GM15510 (cell line): ENCODE measurements around the gene KRTAP10-4.
"Not testable (repeated sequence)": the region's sequence is repeated elsewhere in the genome, so short reads cannot be mapped to it uniquely, and the experiment has no call there.

Experiments used
- POLR2A ChIP-seq: IDR thresholded peaks from 3 replicates; pipeline ENCODE4 v1.6.1; 2011; ENCODE audit warnings: borderline replicate concordance; ENCODE audit not compliant: insufficient read length; ENCODE audit errors: extremely low read depth

Gene KRTAP10-4

DNA sequence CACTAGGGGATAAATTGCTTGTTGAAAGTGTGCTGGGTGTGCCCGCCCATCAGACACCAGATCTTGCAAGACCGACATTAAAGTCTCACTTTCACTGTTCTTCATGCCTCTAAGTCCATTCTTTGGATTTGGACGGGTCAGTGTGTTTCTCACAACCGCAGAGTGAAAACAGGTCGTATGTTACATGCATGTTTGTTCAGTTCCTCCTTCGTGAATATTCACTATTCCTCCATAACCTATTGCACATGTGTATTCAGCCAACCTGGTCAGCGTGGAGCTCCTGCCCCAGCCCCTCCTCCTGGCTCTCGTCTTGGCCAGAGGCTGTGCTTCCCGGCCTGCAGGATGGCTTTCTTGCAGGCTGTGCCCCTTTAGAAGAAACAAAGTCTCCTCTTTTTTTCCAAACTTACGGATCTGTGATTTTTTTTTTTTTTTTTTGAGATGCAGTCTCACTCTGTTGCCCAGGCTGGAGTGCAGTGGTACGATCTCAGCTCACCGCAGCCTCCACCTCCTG, 20.9 kb downstream of the KRTAP10-4 start:
- TF ChIP-seq POLR2A: no peak

DNA sequence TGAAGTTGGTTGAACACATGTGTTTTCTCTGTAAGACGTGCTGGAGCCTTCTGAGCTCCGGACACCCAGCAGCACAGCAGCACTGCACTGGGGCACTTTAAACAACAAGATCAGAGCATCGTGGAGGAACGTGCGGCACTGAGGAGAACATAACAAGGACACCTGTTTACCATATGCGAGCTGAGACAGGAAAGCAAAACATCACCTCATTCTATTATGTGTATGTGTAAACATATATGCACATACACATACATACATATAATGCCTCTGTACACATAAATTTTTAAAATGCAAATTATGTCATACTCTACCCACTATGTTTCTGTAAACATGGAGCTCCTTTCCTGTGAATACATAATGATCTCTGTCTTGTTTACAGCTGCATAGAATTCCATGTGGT, 22.0 kb downstream of the KRTAP10-4 start:
- TF ChIP-seq POLR2A: no peak

DNA sequence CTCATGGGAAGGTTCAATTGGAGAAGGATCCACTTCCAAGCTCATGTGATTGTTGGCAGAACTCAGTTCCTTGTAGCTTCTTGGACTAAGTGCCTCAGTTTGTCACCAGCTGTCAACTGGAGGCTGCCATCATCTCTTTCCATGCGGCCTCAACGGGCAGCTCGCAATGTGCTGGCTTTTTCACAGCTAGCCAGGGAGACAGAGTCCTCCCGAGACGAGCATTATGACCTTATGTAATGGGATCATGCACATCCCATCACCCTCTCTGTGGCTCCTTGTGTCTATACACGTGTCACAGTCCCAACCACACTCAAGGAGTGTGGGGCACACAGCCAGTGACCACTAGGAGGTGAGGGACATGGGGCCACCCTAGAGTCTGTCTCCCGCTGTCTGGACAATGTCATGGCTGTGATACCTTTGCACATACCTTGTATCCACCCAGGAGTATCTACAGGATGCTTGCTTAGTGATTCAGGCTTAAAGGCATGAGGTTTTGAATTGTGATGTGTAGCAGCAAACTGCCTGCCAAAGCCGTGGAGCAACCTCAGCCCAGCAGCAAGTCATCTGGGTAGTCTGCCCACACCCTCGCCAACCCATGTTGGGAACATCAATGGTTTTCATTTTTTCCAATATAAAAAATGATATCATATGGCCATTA, 22.7 kb downstream of the KRTAP10-4 start:
- no peak for TF ChIP-seq POLR2A

DNA sequence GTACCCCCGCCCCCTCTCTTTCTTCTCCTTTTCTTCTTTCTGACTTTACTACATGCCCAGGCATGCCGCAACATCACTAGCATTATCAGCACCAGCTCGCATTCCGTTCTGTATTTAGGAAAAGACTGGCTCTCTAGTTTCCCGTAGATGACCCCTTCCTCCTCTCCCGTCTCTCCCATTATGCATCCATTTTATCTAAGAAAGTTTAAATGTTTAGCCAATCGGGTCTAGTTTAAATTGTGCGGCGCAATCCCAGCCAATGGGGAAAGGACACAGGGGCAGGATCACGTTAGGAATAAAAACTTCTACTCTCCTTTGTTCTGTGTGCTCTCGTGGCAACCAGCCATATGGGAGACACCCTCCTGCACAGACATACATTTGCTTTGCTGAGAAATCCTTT, 24.5 kb downstream of the KRTAP10-4 start:
- no peak for TF ChIP-seq POLR2A

DNA sequence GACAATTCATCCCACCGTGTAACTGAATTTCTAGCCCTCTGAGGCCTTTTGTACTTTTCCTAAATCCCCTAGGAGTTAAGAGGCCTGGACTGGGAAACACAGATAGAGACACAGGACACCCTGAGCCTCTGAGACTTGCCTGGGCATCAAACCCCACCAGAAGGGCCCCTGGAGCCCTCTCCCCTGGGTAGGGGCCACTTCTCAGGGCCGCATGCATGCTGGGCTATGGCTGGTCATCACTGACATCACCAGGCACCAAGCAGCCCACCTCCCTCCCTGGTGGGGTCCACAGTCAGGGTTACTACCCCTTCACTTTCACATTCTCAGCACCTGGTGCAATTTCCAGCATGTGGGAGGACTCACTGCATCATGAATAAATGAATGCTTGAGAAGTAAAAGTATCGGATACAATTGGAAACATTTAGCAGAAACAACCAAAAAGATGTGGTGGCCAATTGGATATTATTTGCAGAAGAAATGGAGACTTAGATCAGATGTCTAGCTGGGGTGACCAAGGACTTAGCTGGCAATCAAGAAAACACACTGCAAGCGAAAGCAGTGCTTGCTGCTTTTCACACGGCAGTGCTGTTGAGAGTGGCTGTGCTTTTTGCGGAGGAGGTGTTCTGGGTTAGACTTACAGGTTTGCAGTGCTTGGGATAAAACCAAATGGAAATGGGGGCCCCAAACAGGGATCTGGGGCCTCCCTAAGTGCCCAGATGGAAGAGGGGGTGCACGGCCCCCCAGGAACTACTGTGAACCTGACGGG, 25.9 kb downstream of the KRTAP10-4 start:
- TF ChIP-seq POLR2A: no peak

DNA sequence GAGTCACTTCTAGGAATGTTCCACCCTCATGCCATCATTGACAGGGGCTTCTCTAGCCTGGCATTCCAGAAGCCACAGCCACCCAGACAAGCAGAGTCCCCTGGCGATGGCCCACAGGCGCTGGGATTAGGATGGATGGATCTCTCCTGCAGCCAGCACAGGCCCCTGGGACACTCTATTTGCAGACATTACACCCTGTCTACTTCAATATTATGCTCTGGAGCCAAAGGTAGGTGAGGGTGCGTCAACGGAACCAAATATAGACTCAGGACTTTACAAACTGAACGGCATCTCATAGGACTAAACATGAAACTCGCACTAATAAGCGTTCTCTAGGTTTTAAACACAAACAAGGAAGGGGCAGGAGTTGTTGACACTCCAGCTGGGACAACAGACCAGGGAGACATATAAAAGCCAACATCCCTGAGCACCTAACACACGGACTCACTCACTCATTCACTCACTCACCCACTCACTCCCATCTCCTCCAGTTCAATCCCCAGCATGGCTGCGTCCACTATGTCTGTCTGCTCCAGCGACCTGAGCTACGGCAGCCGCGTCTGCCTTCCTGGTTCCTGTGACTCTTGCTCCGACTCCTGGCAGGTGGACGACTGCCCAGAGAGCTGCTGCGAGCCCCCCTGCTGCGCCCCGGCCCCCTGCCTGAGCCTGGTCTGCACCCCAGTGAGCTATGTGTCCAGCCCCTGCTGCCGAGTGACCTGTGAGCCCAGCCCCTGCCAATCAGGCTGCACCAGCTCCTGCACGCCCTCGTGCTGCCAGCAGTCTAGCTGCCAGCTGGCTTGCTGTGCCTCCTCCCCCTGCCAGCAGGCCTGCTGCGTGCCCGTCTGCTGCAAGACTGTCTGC, 26.8 kb downstream of the KRTAP10-4 start, which contains the start of gene KRTAP10-7:
KRTAP10-7 (plus strand) TSS at position 480 of the 861 bp plus-strand sequence; CDS start at position 505, 25 bp downstream.
- not testable (repeated sequence) for TF ChIP-seq POLR2A

DNA sequence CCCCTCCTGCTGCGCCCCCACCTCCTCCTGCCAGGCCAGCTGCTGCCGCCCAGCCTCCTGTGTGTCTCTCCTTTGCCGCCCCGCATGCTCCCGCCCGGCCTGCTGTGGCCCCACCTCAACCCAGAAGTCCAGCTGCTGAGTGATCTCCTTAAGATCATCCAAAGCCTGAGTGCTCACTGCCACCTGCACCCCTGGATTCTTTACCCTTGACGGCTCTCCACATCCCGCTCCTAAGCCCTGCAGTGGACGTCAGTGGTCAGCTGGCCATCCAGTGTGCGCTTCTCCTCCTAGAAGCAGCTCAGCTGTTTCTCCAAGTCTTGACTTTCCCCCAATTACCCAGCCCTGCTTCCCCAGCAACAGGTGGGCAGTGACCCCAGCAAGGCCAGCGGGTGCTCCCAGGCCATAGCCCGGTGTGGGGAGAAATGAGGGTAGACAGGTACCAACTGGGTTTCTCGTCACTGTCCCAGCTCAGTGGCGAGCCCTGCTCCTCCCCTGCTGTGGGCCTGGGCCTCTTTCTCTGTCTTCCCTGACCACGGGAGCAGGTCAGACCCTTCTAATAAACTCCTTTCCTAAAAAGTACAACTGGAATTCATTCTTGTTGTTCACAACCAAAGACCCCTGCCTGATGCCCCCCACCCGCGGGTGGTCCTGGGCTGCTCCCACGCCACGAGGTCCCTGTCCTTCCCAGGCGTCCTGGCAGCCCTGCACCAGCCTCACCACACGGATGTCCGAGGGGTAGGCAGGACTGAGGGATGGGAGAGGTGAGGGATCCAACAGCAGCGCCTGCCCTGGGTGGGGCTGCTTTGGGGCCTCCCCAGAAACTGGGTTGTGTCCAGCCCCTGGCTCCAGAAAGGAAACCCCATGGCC, 28.3 kb downstream of the KRTAP10-4 start:
- no peak for TF ChIP-seq POLR2A

DNA sequence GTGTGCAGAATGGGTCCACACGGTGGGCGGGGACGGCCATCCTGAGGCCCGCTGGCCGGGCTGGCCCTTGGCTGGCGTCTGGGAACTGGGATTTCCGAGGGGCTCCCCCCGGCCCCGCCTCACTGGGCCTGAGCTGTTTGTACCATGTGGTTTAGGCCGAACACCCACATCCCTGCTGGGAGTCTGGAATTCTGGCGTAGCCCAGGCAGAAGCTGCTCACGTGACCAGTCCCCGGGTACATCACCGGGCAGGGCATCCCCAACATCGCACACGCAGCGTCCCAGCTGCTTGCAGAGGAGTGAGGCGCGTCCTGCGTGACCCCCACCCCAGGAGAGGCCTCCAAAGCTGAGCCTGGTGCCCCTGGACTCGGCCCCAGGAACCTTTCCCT, 28.9 kb downstream of the KRTAP10-4 start:
- no peak for TF ChIP-seq POLR2A

DNA sequence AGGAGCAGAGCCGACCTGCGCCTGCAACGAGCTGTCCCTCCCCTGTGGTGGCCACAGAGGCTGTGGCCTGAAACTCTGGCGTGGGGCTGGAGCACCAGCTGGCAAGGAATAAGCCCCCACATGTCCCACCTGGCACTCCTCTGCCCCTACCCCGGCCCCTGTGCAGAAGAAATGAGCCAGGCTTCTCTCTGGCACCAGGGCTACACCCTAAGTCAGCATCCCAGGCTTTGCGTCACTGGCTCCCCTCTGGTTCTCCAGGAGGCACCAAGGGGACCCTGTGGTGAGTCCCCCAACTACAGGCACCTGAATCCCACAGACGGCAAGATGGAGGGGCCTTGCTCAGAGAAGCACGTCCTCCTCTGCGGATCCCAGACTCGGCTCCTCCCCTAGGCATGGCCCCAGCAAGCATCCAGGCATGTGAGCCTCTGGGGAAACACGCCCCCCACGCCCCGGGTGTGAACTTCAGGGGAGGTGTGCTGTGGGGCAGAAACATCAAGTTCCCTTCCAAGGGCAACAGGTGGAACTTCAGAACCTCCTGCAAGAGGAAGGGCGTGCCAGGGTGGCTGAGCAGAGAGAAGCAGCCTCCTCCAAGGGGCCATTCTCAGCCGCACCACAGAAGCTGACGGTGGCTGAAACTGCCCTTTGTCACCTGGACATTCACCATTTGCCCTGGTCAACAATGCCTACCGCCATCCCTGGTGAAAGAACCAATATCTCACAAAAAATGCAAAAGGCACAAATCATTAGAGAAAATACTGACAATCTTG, 29.8 kb downstream of the KRTAP10-4 start:
- no peak for TF ChIP-seq POLR2A

DNA sequence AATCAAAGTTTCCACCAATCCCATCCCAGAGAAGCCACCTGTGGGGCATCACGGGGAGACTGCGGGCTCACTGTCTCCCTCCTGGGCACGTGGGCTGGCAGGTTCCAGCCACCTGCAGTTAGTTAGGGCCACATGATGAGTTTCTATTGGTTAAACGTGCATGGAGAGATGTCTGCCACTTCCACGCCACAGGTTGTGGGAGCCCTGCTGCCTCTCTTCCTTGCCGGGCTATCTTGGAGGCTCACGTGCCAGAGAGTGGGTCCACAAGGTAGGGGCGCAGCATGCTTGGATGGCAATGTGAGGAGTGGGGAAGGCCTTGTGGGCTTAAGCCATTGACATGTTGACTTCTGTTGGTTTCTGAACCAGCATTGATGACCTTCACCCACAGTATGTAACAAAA, 30.4 kb downstream of the KRTAP10-4 start:
- no peak for TF ChIP-seq POLR2A

DNA sequence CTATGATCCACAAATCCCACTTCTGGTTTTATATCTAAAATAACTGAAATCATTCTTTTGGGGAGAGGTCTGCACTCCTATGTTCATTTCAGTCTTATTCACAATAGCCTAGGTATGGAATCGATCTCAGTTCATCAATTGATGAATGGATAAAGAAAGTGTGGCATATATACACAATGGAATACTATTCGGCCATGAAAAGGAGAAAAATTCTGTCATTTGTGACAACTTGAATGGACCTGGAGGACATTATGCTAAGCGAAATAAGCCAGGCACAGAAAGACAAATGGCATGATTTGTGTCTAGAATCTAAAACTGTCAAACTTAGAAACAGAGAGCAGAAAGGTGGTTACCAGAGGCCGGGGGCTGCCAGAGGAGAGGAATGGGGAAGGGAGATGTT, 33.0 kb downstream of the KRTAP10-4 start:
- no peak for TF ChIP-seq POLR2A

DNA sequence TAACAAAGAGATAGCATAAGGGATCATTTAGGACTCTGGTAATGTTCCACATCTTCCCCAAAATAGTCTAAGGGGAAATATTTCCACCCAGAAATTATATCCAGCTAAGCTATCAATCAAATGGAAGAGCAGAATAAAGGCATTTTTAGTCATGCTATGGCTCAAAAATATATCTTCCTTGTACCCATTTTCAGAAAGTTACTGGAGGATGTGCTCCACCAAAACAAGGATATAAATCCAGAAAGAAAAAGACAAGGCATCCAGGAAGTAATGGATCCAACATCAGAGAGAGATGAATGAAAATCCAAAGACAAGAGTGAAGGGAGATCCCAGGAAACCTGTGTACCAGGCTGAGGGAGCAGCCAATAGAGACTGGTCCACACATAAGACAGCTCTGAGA, 35.7 kb downstream of the KRTAP10-4 start:
- no peak for TF ChIP-seq POLR2A

DNA sequence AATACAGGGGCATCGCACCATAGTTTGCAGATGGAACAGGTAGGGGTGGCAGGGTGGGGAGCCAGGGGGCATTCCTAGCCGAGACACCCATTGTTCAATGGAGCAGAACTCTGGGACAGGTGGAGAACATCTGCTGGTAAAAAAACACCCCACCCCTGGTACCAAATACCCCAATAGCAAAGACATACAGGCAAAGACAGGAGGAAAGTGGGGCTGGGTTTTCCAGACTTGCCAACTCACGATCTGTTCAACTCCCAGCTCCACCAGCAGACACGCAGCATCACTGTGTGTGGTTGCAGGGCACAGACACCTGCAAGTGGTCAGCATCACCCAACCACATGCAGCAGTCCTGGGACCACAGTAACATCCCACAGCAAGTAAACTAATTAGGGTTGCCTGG, 38.0 kb downstream of the KRTAP10-4 start:
- TF ChIP-seq POLR2A: no peak

DNA sequence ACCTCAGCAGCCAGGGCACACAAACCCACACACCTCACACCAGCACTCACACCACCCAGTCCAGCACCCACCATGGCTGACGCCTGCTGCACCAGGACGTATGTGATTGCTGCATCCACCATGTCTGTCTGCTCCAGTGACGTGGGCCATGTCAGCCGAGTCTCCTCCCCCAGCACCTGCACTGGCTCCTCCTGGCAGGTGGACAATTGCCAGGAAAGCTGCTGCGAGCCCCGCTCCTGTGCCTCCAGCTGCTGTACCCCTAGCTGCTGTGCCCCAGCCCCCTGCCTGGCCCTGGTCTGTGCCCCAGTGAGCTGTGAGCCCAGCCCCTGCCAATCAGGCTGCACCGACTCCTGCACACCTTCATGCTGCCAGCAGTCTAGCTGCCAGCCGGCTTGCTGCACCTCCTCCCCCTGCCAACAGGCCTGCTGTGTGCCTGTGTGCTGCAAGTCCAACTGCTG, 38.5 kb downstream of the KRTAP10-4 start, which contains the start of gene KRTAP10-8:
KRTAP10-8 (plus strand) TSS at position 51 of the 458 bp plus-strand sequence; CDS start at position 73, 22 bp downstream.
- no peak for TF ChIP-seq POLR2A

DNA sequence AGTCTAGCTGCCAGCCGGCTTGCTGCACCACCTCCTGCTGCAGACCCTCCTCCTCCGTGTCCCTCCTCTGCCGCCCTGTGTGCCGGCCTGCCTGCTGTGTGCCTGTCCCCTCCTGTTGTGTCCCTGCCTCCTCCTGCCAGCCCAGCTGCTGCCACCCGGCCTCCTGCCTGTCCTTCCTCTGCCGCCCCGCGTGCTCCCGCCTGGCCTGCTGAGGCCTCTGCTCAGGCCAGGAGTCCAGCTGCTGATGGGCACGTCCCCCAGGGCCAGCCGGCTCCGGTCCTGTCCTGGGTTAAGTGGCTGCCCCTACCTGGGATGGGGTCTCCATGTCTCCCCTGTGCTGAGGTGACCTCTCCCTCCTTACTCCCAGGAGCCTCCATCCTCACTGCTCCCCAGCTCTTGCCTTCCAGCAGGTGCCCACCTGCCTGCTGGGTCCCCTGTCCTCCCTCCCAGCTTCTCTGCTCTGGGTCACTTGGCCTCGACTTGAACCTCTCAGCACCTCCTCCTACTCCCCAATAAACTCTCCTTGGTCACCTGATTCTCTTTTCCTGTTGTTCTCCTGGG, 39.2 kb downstream of the KRTAP10-4 start:
- TF ChIP-seq POLR2A: no peak
